Keratinocyte (primary cell): ENCODE results near the gene VWA5B2. TPM values are rescaled to one million over a fixed set of nuclear protein-coding genes. Genes with fewer than 3 reads are reported as not detected.

Experiments
- DNase-seq: peaks from one replicate; pipeline ENCODE4 v3.0.0-alpha.2; 2011; ENCODE audit warnings: low read depth, missing footprints, low spot score
- FAIRE-seq: peaks from 2 replicates; lab custom pipeline; 2011; peaks lifted over from hg19 to GRCh38; lab: Jason Lieb, UNC
- H2AFZ ChIP-seq: 2 replicates; pipeline ENCODE4 v1.6.0; 2012; ENCODE audit warnings: low read length, control low read depth, inconsistent platforms; ENCODE audit not compliant: control insufficient read depth
- H3K27ac ChIP-seq: 2 replicates; pipeline ENCODE4 v1.5.1; 2011; ENCODE audit warnings: low read length; ENCODE audit not compliant: control insufficient read depth, insufficient read depth
- H3K27me3 ChIP-seq: 3 replicates; pipeline ENCODE4 v1.6.0; 2011; ENCODE audit warnings: low read length; ENCODE audit not compliant: control insufficient read depth, insufficient read depth; ENCODE audit errors: extremely low read depth
- H3K36me3 ChIP-seq, 2 experiments: 2 replicates in 1 of 2; 3 replicates in 1 of 2; pipeline ENCODE4 v1.5.1; 2011; ENCODE audit warnings: low read length in 2 of 2, mild to moderate bottlenecking in 1 of 2; ENCODE audit not compliant: control insufficient read depth in 2 of 2, insufficient read depth in 2 of 2; ENCODE audit errors: extremely low read depth in 1 of 2
- H3K4me1 ChIP-seq: 3 replicates; pipeline ENCODE4 v1.5.1; 2011; ENCODE audit warnings: low read length; ENCODE audit not compliant: control insufficient read depth, insufficient read depth; ENCODE audit errors: extremely low read depth
- H3K4me2 ChIP-seq: 3 replicates; pipeline ENCODE4 v1.6.0; 2011; ENCODE audit warnings: low read depth, low read length; ENCODE audit not compliant: control insufficient read depth, insufficient read depth; ENCODE audit errors: extremely low read depth
- H3K4me3 ChIP-seq, 3 experiments: fragments of 200-600 bp in 1 of 3; sonication (generic) in 1 of 3; 2 replicates in 2 of 3; 3 replicates in 1 of 3; pipeline ENCODE4 v1.5.1; 2011 to 2016; ENCODE audit warnings: low read length in 3 of 3, mild to moderate bottlenecking in 3 of 3, control low read depth in 2 of 3, inconsistent platforms in 1 of 3, low read depth in 1 of 3, mixed read lengths in 1 of 3, mixed run types in 1 of 3, moderate library complexity in 1 of 3; ENCODE audit not compliant: control insufficient read depth in 2 of 3, insufficient read depth in 2 of 3; ENCODE audit errors: extremely low read depth in 1 of 3
- H3K79me2 ChIP-seq: 2 replicates; pipeline ENCODE4 v1.6.0; 2012; ENCODE audit warnings: low read length; ENCODE audit not compliant: control insufficient read depth, insufficient read depth
- H3K9ac ChIP-seq: 3 replicates; pipeline ENCODE4 v1.6.0; 2011; ENCODE audit warnings: low read length; ENCODE audit not compliant: control insufficient read depth, insufficient read depth; ENCODE audit errors: extremely low read depth
- H3K9me1 ChIP-seq: 3 replicates; pipeline ENCODE4 v1.6.0; 2011; ENCODE audit warnings: low read length; ENCODE audit not compliant: control insufficient read depth, insufficient read depth; ENCODE audit errors: extremely low read depth
- H3K9me3 ChIP-seq: 2 replicates; pipeline ENCODE4 v1.5.1; 2012; ENCODE audit warnings: low read depth, low read length; ENCODE audit not compliant: control insufficient read depth
- H4K20me1 ChIP-seq: 3 replicates; pipeline ENCODE4 v1.6.0; 2011; ENCODE audit warnings: low read length; ENCODE audit not compliant: control insufficient read depth, insufficient read depth; ENCODE audit errors: extremely low read depth
- CTCF ChIP-seq, 3 experiments: IDR thresholded peaks in 1 of 3; conservative IDR thresholded peaks in 1 of 3; optimal IDR thresholded peaks in 1 of 3; 2 replicates in 2 of 3; 3 replicates in 1 of 3; pipeline versions ENCODE3 to v1.5.1; 2011; ENCODE audit warnings: low read length in 3 of 3, mild to moderate bottlenecking in 3 of 3, moderate library complexity in 2 of 3, control low read depth in 1 of 3, inconsistent platforms in 1 of 3; ENCODE audit not compliant: insufficient read depth in 2 of 3; ENCODE audit errors: extremely low read depth in 1 of 3
- EZH2 ChIP-seq: IDR thresholded peaks from one replicate; pipeline ENCODE4 v1.6.1; 2012; ENCODE audit warnings: inconsistent platforms, mild to moderate bottlenecking, low read length, moderate library complexity
- dilution Hi-C: fragments of 300-500 bp; cut with MboI; formaldehyde crosslinking; loops from one replicate; pipeline ENCODE4 v1.7.0; 2020; ENCODE audit warnings: low sequenced_read_pairs; ENCODE audit not compliant: extremely low pct_ligation_motif_present
- polyA minus RNA-seq, 3 experiments: library from RNA; depleted of rRNA, polyadenylated mRNA; stranded (reverse); fragments of >200 nt; gene quantifications; 1 replicate in 1 of 3; 2 replicates in 1 of 3; 3 replicates in 1 of 3; pipeline ENCODE4 v1.2.3, GENCODE V29; 2011
- polyA plus RNA-seq, 5 experiments: library from polyadenylated mRNA; depleted of rRNA in 3 of 5; stranded (reverse) in 3 of 5; stranded (forward) in 1 of 5; unstranded in 1 of 5; fragments of >200 nt; gene quantifications; 1 replicate in 1 of 5; 2 replicates in 3 of 5; 3 replicates in 1 of 5; pipeline versions ENCODE4 v1.2.1 to v1.2.3, GENCODE V29; 2011 to 2012; ENCODE audit warnings: missing spikeins in 2 of 5, low read depth in 1 of 5, low replicate concordance in 1 of 5

VWA5B2 gene
- polyA plus RNA-seq (not detected in 3 replicates), polyA minus RNA-seq (not detected in 3 replicates)
- not detected for polyA plus RNA-seq (2011; ENCODE audit: low read depth)
- polyA plus RNA-seq (2011; cell fraction: cytosol; rRNA removed) = not detected in 2 replicates
- not detected in 2 replicates for polyA plus RNA-seq (2011; cell fraction: nucleus; rRNA removed)
- polyA plus RNA-seq (2012; ENCODE audit: low replicate concordance) = 0.68 TPM in 1 of 2 replicates, not detected in the other
- not detected for polyA minus RNA-seq (2011; cell fraction: cytosol; rRNA and poly(A)+ RNA removed)
- not detected in 2 replicates for polyA minus RNA-seq (2011; cell fraction: nucleus; rRNA and poly(A)+ RNA removed)

- H3K4me1 ChIP-seq = peaks cover 9% of the 10 kb centered on the region
- peaks cover 59% of the 10 kb centered on the region for H3K27me3 ChIP-seq
- no peaks in the 10 kb centered on the region for H3K36me3 ChIP-seq
- peak within 1 kb of the TSS; percentile 67 for H3K4me2 ChIP-seq
- H3K79me2 ChIP-seq = no peaks in the 10 kb centered on the region
- dilution Hi-C loops = no loop called here
- H3K27ac ChIP-seq = no peak within 1 kb of the TSS
- FAIRE-seq (no peak), DNase-seq (no peak)
- no peak within 1 kb of the TSS for H2AFZ ChIP-seq
- no peaks in the 10 kb centered on the region for H4K20me1 ChIP-seq
- no peaks in the 10 kb centered on the region for H3K9me3 ChIP-seq
- H3K9me1 ChIP-seq = no peaks in the 10 kb centered on the region
- peak within 1 kb of the TSS in 2 of 3 experiments; percentile 25 to 49 for H3K4me3 ChIP-seq
- no peak within 1 kb of the TSS for H3K9ac ChIP-seq
- TF ChIP-seq EZH2 (peak; percentile 99), CTCF (optimal IDR thresholded peaks at IDR 0.05 in 1 of 3, IDR thresholded peaks at IDR 0.05 in 1 of 3, conservative IDR thresholded peaks at IDR 0.05 in 1 of 3; ENCODE audit: extremely low read depth in 1 of 3, insufficient read depth in 2 of 3, low read length in 3 of 3) (no peak)
Measured at GRCh38 chr3:184229394-184230080, at the start of gene VWA5B2. TSS of gene VWA5B2 (plus strand) at chr3:184229585. CDS start at chr3:184230529, 944 bp downstream.

GRCh38 chr3:184180165-184180564 lies 49.2 kb upstream of the VWA5B2 start:
- no peaks in the 10 kb centered on the region for H4K20me1 ChIP-seq
- TF ChIP-seq CTCF (optimal IDR thresholded peaks at IDR 0.05 in 1 of 3, IDR thresholded peaks at IDR 0.05 in 1 of 3, conservative IDR thresholded peaks at IDR 0.05 in 1 of 3; ENCODE audit: extremely low read depth in 1 of 3, insufficient read depth in 2 of 3, low read length in 3 of 3) (no peak), EZH2 (no peak)
- H3K36me3 ChIP-seq = peaks cover 59 to 70% of the 10 kb centered on the region in 2 experiments
- no peak overlapping the region for H3K4me3 ChIP-seq
- no peak overlapping the region for H3K4me2 ChIP-seq
- H2AFZ ChIP-seq = no peak overlapping the region
- peaks cover 39% of the 10 kb centered on the region for H3K79me2 ChIP-seq
- dilution Hi-C loops = no loop called here
- H3K27ac ChIP-seq = no peak overlapping the region
- no peaks in the 10 kb centered on the region for H3K27me3 ChIP-seq
- no peaks in the 10 kb centered on the region for H3K9me1 ChIP-seq
- DNase-seq (no peak), FAIRE-seq (no peak)
- H3K9me3 ChIP-seq = no peaks in the 10 kb centered on the region
- H3K4me1 ChIP-seq = peaks cover 21% of the 10 kb centered on the region
- no peak overlapping the region for H3K9ac ChIP-seq
